VCaP (cell line): ENCODE measurements around the gene COL18A1.

Experiments
- H3K27ac ChIP-seq: fragments of 450-650 bp; 2 replicates; pipeline ENCODE4 v1.5.1; 2017
- CTCF ChIP-seq: fragments of 450-650 bp; conservative IDR thresholded peaks from 2 replicates; pipeline ENCODE4 v1.5.1; 2017; ENCODE audit warnings: mild to moderate bottlenecking, moderate library complexity

The COL18A1 gene

GRCh38 chr21:45481977-45482898 is 77.3 kb downstream of the COL18A1 start:
- TF ChIP-seq CTCF: no peak
- no peak overlapping the region for H3K27ac ChIP-seq

- no peak overlapping the region for H3K27ac ChIP-seq
- no peak for TF ChIP-seq CTCF
These were observed 78.2 kb downstream of the COL18A1 start for GRCh38 chr21:45482899-45483821.

DNA sequence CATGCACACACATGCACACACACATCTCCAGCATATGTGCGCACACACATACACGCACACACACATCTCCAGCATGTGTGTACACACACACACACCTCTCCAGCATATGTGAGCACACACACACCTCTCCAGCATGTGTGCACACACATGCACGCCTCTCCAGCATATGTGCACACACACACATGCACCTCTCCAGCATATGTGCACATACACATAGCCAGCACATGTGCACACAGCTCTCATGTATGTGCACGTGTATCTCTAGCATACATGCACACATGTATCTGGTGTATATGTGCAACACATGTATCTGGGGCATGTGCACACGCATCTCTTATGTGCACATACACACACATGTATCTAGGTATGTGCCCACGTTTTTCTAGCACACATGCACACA is 79.4 kb downstream of the COL18A1 start:
- no peak for TF ChIP-seq CTCF
- H3K27ac ChIP-seq: no peak overlapping the region

DNA sequence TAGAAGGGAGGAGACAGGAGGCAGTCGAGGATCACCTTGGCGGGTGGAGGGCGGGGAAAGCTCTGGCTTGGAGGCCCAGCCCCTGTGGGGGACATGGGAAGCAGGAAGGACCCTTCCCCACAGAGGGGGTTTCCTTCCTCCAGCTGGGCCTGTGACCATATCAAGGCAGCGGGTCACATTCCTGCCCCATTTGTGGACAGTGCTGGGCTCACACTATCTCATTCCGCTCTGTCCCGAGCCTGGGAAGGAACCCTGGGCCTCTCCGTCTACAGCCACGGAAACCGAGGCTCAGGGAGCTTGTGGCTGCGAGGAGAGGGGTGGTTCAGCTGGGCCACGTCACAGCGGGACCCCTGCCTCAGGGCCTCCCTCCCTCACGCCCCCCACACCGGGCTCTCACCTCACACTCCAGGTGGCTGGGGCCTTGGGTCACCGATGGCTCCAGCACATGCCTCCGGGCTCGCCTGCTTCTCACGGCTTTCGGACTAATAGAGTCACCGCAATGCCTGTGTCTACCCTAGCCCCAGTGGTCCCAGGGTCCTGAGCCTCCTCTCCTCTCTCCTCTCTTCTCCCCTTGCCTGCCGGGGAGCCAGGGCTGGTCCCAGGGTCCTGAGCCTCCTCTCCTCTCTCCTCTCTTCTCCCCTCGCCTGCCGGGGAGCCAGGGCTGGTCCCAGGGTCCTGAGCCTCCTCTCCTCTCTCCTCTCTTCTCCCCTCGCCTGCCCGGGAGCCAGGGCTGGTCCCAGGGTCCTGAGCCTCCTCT is 80.9 kb downstream of the COL18A1 start:
- no peak overlapping the region for H3K27ac ChIP-seq
- no peak for TF ChIP-seq CTCF

DNA sequence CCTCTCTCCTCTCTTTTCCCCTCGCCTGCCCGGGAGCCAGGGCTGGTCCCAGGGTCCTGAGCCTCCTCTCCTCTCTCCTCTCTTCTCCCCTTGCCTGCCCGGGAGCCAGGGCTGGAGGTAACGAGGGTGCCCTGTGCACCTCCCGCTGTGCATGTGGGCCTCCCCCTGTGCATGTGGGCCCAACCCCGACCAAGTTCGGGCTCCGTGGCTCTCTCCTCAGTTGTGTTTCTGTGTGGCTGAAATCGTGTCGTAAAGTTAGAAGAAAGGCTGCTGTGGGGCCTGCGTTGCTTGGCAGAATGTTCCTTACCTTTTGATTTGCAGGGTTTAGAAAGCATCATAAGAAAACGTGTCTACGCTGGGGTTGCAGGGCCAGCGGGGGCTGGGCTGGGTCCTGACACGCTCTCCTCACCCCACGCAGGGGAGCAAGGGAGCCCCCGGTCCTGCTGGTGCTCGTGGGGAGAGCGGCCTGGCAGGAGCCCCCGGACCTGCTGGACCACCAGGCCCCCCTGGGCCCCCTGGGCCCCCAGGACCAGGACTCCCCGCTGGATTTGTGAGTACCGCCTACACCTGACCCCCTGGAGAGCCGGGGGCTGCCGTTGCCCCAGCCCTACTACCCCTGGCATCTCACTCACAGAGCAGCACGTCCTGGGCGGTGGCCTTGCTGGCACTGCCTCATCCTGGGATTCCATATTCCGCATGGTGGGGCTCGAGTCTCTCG is 81.6 kb downstream of the COL18A1 start:
- no peak overlapping the region for H3K27ac ChIP-seq
- TF ChIP-seq CTCF: no peak

DNA sequence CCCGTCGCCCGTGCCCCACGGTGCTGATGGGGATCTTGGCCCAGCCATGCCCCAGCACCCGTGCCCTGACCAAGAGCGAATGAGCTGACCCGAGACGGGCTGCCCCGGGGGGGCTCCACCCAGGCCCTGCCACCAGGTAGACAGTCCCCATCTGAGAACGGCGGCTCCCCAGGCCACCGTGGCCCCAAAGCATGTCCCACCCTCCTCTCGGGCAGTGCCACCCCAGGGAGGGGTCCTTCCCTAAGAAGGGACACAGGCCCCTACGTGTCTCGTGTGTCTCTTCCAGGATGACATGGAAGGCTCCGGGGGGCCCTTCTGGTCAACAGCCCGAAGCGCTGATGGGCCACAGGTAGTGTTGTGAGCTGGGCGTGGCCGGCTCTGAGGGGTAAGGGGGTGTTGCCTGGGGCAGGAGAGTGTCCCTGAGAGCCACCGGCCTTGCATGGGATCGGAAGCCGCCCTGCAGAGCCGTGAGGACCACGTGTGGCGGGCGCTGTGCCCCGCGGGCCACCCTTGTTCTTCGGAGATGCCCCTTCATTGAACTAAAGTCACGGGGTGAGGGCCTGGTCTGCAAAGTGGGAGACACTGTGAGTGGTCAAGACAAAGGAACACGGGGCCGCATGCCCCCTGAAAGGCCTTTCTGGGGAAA is 82.3 kb downstream of the COL18A1 start:
- no peak overlapping the region for H3K27ac ChIP-seq
- TF ChIP-seq CTCF: no peak
